ENCODE measurements around the gene P2RX3. TPM values are rescaled to one million over a fixed set of nuclear protein-coding genes. Genes with fewer than 3 reads are reported as not detected.

Gene P2RX3
- total RNA-seq, 2 donors from 2014 or later: 0.40 TPM; not detected in 1

DNA sequence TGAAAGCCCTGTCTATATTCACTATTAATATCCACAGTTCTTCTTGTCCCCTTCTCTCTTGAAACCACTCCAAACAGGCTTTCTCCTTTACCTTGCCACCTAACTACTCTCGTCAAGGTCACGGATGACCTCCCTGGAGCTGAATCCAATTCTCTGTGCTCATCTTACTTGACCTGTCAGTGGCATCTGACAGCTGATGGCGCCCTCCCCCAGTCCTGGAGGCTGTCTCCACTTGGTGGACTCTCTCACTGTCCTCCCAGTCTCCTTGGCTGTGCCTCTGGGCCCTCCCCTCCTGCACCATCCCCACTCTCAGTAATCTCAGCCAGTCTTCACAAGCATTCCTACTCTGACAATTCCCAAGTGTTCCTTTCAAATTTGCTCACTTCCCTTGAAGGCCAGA, 22.1 kb upstream of the P2RX3 start:
- peak overlapping the region; percentile 41 to 68 for H3K27ac ChIP-seq
- peaks cover 6 to 43% of the 10 kb centered on the region in 2 donors for H3K36me3 ChIP-seq
- intact Hi-C loops (cut with DNase I): no loop called here
- DNase-seq (ENCODE audit: low spot score): no peak
- H3K4me1 ChIP-seq (replicated peaks): peaks cover 41% of the 10 kb centered on the region
- TF ChIP-seq POLR2A (IDR thresholded peaks at IDR 0.05) (no peak), POLR2AphosphoS5 (IDR thresholded peaks at IDR 0.05) (no peak)
- TF ChIP-seq, protein P1, sequence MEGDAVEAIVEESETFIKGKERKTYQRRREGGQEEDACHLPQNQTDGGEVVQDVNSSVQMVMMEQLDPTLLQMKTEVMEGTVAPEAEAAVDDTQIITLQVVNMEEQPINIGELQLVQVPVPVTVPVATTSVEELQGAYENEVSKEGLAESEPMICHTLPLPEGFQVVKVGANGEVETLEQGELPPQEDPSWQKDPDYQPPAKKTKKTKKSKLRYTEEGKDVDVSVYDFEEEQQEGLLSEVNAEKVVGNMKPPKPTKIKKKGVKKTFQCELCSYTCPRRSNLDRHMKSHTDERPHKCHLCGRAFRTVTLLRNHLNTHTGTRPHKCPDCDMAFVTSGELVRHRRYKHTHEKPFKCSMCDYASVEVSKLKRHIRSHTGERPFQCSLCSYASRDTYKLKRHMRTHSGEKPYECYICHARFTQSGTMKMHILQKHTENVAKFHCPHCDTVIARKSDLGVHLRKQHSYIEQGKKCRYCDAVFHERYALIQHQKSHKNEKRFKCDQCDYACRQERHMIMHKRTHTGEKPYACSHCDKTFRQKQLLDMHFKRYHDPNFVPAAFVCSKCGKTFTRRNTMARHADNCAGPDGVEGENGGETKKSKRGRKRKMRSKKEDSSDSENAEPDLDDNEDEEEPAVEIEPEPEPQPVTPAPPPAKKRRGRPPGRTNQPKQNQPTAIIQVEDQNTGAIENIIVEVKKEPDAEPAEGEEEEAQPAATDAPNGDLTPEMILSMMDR (IDR thresholded peaks at IDR 0.05): no peak
- no peaks in the 10 kb centered on the region for H3K9me3 ChIP-seq
- H3K27me3 ChIP-seq (replicated peaks; ENCODE audit: insufficient read depth): no peaks in the 10 kb centered on the region
- WGBS: 59% methylated on average over 3 of the region's 3 CpGs
- no peak overlapping the region for H3K4me3 ChIP-seq

DNA sequence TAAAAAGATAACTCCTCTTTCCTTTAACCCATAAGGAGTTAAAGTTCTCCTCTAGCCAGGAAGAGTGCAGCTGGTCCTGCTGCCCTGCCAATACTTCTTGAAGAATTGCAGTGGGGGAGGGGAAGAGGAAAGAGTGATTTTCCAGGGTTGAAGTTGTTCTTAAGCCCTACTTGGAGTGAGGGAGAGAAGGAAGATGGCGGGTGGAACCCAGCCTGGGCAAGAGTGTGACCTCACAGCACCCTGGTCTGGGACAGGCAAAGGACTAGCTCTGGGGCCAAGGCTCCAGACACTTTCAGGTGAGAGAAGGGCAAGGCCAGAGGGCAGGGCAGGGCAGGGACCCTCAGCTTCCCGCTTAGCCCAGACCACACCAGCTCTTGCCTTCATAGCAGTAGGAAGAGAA, 20.0 kb upstream of the P2RX3 start:
- intact Hi-C loops (cut with DNase I): no loop called here
- Histone ChIP-seq H3K27me3 (replicated peaks; ENCODE audit: insufficient read depth) (no peaks in the 10 kb centered on the region), H3K36me3 (peaks cover 3 to 37% of the 10 kb centered on the region in 2 donors), H3K4me1 (replicated peaks) (peaks cover 39% of the 10 kb centered on the region), H3K9me3 (no peaks in the 10 kb centered on the region), H3K4me3 (peak overlapping the region in 1 of 2 donors; percentile 17), H3K27ac (peak overlapping the region; percentile 68 to 71)
- DNase-seq (ENCODE audit: low spot score): no peak
- peak; percentile 59 for TF ChIP-seq POLR2AphosphoS5 (IDR thresholded peaks at IDR 0.05)
- TF ChIP-seq, protein P1 (IDR thresholded peaks at IDR 0.05): no peak
- 47% methylated on average over 2 of the region's 2 CpGs for WGBS

DNA sequence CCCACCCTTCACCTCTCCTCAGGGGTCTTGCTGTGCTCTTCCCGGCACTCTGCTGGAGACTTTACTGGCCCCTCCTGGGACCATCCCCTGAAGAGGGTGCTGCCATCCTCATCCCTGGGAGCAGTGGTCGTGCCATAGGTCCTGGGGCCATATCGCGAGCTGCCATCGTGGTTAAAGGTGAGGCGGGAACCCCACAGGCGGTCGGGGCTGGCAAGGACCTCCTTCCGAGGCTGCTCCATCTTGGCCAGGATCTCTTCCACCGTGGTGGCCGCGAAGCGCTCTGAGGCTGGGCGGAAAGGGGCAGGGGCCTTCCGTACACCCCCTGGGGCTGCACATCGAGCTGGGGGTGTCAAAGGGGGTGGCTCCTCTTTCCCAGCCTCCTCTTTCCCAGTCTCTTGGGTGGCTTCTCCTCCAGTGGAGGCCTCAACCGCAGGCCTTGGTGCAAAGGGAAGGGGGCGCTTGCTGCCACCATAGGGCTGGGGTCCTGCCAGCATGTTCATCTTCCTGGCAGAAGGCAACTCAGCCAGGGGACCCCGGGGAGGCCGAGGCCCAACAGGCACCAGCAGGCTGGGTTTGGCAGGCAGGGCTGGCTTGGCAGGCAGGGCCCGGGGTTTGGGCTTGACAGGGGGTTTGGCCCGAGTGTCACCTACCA, 18.0 kb upstream of the P2RX3 start:
- Histone ChIP-seq H3K4me3 (peak overlapping the region in 1 of 2 donors; percentile 94), H3K27ac (peak overlapping the region; percentile 97 to 99), H3K4me1 (replicated peaks) (peaks cover 39% of the 10 kb centered on the region), H3K9me3 (no peaks in the 10 kb centered on the region), H3K36me3 (peaks cover 0 to 21% of the 10 kb centered on the region in 2 donors), H3K27me3 (replicated peaks; ENCODE audit: insufficient read depth) (no peaks in the 10 kb centered on the region)
- TF ChIP-seq POLR2A (IDR thresholded peaks at IDR 0.05): no peak
- TF ChIP-seq, protein P1 (IDR thresholded peaks at IDR 0.05): no peak
- TF ChIP-seq POLR2AphosphoS5 (IDR thresholded peaks at IDR 0.05): no peak
- intact Hi-C loops (cut with DNase I): loop anchor here (10.0 kb wide), 1 partner anchor 1255 kb away; the partner anchor contains the start of genes LPXN and ZFP91
- 76% methylated on average over 22 of the region's 22 CpGs for WGBS
- DNase-seq (ENCODE audit: low spot score): no peak

DNA sequence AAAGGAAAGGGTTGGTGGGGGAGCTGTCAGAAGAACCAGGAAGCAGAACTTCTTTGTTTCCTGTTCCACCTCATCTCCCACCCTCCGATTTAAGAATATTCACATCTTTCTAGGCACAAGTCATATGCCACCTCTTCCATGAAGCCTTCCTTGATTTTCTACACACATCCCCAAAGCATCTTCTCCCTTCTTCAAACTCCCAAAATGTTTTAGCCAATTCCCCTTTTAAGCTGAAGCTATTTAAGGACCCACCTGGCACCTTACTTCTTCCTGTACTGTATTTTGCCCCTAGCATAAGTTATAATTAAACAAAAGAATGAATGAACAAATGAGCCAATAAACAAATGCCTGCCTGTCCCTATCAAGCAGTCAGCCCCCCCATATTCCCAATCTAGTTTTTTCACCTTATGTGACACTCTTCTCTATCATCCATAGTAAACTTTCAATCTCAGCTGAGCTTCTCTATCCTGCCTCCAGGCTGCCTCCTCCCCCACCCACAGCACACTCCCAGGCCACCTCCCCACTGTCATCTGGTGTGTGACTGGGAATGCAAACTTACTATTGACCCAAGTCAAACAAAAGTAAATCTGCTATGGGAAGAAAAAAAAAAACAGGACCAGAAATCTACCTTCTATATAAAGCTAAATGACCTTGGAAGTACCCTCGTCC, 17.3 kb upstream of the P2RX3 start:
- Histone ChIP-seq H3K9me3 (no peaks in the 10 kb centered on the region), H3K36me3 (peaks cover 0 to 20% of the 10 kb centered on the region in 2 donors), H3K4me1 (replicated peaks) (peaks cover 40% of the 10 kb centered on the region), H3K27me3 (replicated peaks; ENCODE audit: insufficient read depth) (no peaks in the 10 kb centered on the region), H3K27ac (peak overlapping the region; percentile 97 to 99), H3K4me3 (peak overlapping the region; percentile 81 to 94)
- TF ChIP-seq, protein P1 (IDR thresholded peaks at IDR 0.05): peak in 1 of 4 experiments; percentile 34
- no peak for TF ChIP-seq POLR2A (IDR thresholded peaks at IDR 0.05)
- peak; percentile 56 for TF ChIP-seq POLR2AphosphoS5 (IDR thresholded peaks at IDR 0.05)
- peak; percentile 58 for DNase-seq (ENCODE audit: low spot score)
- intact Hi-C loops (cut with DNase I): loop anchor here (10.0 kb wide), 1 partner anchor 1254 kb away; the partner anchor contains the start of genes LPXN and ZFP91
- WGBS: 49% methylated on average over 2 of the region's 2 CpGs

Measured in prostate gland (tissue), 2 donors.